K562 (cell line): ENCODE results near the gene ZNF333. TPM values are rescaled to one million over a fixed set of nuclear protein-coding genes. Genes with fewer than 3 reads are reported as not detected.
A peak's percentile ranks its signal among the peaks of the same experiment; 100 is the strongest.

Source experiments
- BCOR ChIP-seq: fragments of 450-650 bp; IDR thresholded peaks from 2 replicates; pipeline ENCODE4 v1.6.1; 2016
- FUS ChIP-seq: fragments of 200-400 bp; formaldehyde crosslinking; optimal IDR thresholded peaks from 2 replicates; pipeline ENCODE3; 2017; ENCODE audit warnings: low read depth, low read length
- MCM5 ChIP-seq: fragments of 450-650 bp; IDR thresholded peaks from 2 replicates; pipeline ENCODE4 v1.6.1; 2016; ENCODE audit warnings: low read depth
- PHF8 ChIP-seq: fragments of 200-600 bp; sonication (generic); IDR thresholded peaks from 2 replicates; pipeline ENCODE4 v1.6.1; 2012; ENCODE audit warnings: mixed run types, mild to moderate bottlenecking, inconsistent platforms, low read length, moderate library complexity, borderline replicate concordance
- SMARCE1 ChIP-seq: fragments of 450-650 bp; IDR thresholded peaks from 2 replicates; pipeline ENCODE4 v1.7.1; 2016; ENCODE audit warnings: mild to moderate bottlenecking
- TBP ChIP-seq: optimal IDR thresholded peaks from 2 replicates; pipeline ENCODE3; 2011; ENCODE audit warnings: low read depth, low read length, improper control_type of control experiment
- ZNF232 ChIP-seq: sonication (generic); formaldehyde crosslinking; IDR thresholded peaks from 2 replicates; pipeline ENCODE4 v1.8.0; 2022; ENCODE audit warnings: mild to moderate bottlenecking, missing genetic modification reagents
- polyA plus RNA-seq, 8 experiments: library from polyadenylated mRNA; depleted of rRNA in 4 of 8; stranded (reverse) in 5 of 8; unstranded in 3 of 8; fragments of >200 nt; fragmentation: Nextera tagmentation in 2 of 8; fragmentation: Illumina TruSeq in 1 of 8; extraction: Ambion mirVana in 2 of 8; extraction: Trizol in 1 of 8; gene quantifications; 2 replicates each; pipeline versions ENCODE4 v1.2.1 to v1.2.3, GENCODE V29; 2011 to 2014; ENCODE audit warnings: inconsistent platforms in 1 of 8, missing spikeins in 1 of 8
- total RNA-seq, 7 experiments: library from RNA; depleted of rRNA in 6 of 7; stranded (reverse); fragments of >200 nt in 6 of 7; fragmentation: Illumina TruSeq in 2 of 7; extraction: Trizol in 2 of 7; gene quantifications; 2 replicates each; pipeline versions ENCODE4 v1.2.1 to v1.2.3, GENCODE V29; 2011 to 2021; ENCODE audit warnings: low replicate concordance in 1 of 7
- TF ChIP-seq, protein P1 (sequence below): fragments of 250-450 bp; sonication (Bioruptor Pico); IDR thresholded peaks from 2 replicates; pipeline ENCODE4 v1.4.0; 2020; ENCODE audit warnings: mild to moderate bottlenecking, moderate library complexity
- TF ChIP-seq, protein P2 (sequence below), 3 experiments: IDR thresholded peaks in 2 of 3; conservative IDR thresholded peaks in 1 of 3; 2 replicates each; pipeline ENCODE4 v1.5.1; 2011 to 2012; ENCODE audit warnings: low read length in 3 of 3, mild to moderate bottlenecking in 3 of 3, control low read depth in 2 of 3, improper control_type of control experiment in 1 of 3, inconsistent platforms in 1 of 3, low read depth in 1 of 3, mixed read lengths in 1 of 3, moderate library complexity in 1 of 3; ENCODE audit not compliant: insufficient read depth in 2 of 3
- TF ChIP-seq, protein P3 (sequence below): fragments of 450-650 bp; IDR thresholded peaks from 2 replicates; pipeline ENCODE4 v1.6.1; 2016; ENCODE audit warnings: mild to moderate bottlenecking, moderate library complexity

ZNF333 gene
- total and polyA plus RNA-seq, 9 of the 15 experiments (the other 6 are each of a cell fraction or from before 2014, with no cell fraction given), result 2.8 to 10.3 (median 6.3) TPM

DNA sequence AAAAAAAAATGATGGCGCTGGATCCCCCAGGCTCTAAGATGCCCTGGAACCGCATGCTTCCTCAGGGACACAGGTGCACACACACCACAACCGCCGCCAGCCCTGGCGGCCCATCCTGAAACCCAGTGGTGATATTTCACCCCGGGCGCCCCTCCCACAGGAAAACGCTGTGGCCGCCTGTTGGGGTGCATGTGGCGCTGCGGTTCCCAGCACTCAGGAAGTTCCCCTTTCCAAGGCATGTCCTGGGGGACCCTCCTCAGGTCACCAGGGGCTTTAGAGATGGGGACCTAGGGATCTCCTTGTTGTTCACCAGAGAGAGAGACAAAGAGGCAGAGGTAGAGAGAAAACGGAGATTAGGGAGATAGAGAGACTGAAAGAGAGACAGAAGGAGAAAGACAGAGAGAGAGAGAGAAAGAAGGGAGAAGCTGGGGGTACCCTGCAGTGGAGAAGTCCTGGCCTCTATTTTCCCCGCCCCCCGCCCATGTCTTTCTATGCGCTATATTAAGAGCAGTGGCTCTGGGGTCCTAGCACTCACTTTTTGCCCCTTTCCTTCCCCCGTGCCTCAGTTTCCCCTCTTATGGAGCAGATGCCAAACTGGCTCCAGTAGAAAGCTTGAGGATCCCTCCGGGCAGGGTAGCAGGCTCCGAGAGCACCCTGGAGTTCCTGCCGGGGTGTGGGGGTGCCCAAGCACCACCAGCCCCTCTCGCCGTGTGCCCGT is 86.2 kb downstream of the ZNF333 start (continued):
- TF ChIP-seq MCM5, result no peak
- 0 out of 2 replicates have a peak, but pooled peaks have one; percentile 7 for TF ChIP-seq ZNF232 (CRISPR knock-in tag)
- peak; percentile 1; the same call in 1 of the 2 replicates for TF ChIP-seq PHF8
- TF ChIP-seq SMARCE1, result peak; percentile 41; the same call in 1 of the 2 replicates
- peak; percentile 50 for TF ChIP-seq TBP
- peak; percentile 85 for TF ChIP-seq BCOR
- TF ChIP-seq, protein P1, sequence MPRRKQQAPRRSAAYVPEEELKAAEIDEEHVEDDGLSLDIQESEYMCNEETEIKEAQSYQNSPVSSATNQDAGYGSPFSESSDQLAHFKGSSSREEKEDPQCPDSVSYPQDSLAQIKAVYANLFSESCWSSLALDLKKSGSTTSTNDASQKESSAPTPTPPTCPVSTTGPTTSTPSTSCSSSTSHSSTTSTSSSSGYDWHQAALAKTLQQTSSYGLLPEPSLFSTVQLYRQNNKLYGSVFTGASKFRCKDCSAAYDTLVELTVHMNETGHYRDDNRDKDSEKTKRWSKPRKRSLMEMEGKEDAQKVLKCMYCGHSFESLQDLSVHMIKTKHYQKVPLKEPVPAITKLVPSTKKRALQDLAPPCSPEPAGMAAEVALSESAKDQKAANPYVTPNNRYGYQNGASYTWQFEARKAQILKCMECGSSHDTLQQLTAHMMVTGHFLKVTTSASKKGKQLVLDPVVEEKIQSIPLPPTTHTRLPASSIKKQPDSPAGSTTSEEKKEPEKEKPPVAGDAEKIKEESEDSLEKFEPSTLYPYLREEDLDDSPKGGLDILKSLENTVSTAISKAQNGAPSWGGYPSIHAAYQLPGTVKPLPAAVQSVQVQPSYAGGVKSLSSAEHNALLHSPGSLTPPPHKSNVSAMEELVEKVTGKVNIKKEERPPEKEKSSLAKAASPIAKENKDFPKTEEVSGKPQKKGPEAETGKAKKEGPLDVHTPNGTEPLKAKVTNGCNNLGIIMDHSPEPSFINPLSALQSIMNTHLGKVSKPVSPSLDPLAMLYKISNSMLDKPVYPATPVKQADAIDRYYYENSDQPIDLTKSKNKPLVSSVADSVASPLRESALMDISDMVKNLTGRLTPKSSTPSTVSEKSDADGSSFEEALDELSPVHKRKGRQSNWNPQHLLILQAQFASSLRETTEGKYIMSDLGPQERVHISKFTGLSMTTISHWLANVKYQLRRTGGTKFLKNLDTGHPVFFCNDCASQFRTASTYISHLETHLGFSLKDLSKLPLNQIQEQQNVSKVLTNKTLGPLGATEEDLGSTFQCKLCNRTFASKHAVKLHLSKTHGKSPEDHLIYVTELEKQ (CRISPR knock-in tag), result no peak
- no peak for TF ChIP-seq FUS
- TF ChIP-seq, protein P2, sequence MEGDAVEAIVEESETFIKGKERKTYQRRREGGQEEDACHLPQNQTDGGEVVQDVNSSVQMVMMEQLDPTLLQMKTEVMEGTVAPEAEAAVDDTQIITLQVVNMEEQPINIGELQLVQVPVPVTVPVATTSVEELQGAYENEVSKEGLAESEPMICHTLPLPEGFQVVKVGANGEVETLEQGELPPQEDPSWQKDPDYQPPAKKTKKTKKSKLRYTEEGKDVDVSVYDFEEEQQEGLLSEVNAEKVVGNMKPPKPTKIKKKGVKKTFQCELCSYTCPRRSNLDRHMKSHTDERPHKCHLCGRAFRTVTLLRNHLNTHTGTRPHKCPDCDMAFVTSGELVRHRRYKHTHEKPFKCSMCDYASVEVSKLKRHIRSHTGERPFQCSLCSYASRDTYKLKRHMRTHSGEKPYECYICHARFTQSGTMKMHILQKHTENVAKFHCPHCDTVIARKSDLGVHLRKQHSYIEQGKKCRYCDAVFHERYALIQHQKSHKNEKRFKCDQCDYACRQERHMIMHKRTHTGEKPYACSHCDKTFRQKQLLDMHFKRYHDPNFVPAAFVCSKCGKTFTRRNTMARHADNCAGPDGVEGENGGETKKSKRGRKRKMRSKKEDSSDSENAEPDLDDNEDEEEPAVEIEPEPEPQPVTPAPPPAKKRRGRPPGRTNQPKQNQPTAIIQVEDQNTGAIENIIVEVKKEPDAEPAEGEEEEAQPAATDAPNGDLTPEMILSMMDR (IDR thresholded peaks at IDR 0.05 in 2 of 3, conservative IDR thresholded peaks at IDR 0.05 in 1 of 3; ENCODE audit: insufficient read depth in 2 of 3, low read depth in 1 of 3, low read length in 3 of 3), result peak; percentile 31 to 34 (median 31); a peak in 4 of 6 replicates
- TF ChIP-seq, protein P3, sequence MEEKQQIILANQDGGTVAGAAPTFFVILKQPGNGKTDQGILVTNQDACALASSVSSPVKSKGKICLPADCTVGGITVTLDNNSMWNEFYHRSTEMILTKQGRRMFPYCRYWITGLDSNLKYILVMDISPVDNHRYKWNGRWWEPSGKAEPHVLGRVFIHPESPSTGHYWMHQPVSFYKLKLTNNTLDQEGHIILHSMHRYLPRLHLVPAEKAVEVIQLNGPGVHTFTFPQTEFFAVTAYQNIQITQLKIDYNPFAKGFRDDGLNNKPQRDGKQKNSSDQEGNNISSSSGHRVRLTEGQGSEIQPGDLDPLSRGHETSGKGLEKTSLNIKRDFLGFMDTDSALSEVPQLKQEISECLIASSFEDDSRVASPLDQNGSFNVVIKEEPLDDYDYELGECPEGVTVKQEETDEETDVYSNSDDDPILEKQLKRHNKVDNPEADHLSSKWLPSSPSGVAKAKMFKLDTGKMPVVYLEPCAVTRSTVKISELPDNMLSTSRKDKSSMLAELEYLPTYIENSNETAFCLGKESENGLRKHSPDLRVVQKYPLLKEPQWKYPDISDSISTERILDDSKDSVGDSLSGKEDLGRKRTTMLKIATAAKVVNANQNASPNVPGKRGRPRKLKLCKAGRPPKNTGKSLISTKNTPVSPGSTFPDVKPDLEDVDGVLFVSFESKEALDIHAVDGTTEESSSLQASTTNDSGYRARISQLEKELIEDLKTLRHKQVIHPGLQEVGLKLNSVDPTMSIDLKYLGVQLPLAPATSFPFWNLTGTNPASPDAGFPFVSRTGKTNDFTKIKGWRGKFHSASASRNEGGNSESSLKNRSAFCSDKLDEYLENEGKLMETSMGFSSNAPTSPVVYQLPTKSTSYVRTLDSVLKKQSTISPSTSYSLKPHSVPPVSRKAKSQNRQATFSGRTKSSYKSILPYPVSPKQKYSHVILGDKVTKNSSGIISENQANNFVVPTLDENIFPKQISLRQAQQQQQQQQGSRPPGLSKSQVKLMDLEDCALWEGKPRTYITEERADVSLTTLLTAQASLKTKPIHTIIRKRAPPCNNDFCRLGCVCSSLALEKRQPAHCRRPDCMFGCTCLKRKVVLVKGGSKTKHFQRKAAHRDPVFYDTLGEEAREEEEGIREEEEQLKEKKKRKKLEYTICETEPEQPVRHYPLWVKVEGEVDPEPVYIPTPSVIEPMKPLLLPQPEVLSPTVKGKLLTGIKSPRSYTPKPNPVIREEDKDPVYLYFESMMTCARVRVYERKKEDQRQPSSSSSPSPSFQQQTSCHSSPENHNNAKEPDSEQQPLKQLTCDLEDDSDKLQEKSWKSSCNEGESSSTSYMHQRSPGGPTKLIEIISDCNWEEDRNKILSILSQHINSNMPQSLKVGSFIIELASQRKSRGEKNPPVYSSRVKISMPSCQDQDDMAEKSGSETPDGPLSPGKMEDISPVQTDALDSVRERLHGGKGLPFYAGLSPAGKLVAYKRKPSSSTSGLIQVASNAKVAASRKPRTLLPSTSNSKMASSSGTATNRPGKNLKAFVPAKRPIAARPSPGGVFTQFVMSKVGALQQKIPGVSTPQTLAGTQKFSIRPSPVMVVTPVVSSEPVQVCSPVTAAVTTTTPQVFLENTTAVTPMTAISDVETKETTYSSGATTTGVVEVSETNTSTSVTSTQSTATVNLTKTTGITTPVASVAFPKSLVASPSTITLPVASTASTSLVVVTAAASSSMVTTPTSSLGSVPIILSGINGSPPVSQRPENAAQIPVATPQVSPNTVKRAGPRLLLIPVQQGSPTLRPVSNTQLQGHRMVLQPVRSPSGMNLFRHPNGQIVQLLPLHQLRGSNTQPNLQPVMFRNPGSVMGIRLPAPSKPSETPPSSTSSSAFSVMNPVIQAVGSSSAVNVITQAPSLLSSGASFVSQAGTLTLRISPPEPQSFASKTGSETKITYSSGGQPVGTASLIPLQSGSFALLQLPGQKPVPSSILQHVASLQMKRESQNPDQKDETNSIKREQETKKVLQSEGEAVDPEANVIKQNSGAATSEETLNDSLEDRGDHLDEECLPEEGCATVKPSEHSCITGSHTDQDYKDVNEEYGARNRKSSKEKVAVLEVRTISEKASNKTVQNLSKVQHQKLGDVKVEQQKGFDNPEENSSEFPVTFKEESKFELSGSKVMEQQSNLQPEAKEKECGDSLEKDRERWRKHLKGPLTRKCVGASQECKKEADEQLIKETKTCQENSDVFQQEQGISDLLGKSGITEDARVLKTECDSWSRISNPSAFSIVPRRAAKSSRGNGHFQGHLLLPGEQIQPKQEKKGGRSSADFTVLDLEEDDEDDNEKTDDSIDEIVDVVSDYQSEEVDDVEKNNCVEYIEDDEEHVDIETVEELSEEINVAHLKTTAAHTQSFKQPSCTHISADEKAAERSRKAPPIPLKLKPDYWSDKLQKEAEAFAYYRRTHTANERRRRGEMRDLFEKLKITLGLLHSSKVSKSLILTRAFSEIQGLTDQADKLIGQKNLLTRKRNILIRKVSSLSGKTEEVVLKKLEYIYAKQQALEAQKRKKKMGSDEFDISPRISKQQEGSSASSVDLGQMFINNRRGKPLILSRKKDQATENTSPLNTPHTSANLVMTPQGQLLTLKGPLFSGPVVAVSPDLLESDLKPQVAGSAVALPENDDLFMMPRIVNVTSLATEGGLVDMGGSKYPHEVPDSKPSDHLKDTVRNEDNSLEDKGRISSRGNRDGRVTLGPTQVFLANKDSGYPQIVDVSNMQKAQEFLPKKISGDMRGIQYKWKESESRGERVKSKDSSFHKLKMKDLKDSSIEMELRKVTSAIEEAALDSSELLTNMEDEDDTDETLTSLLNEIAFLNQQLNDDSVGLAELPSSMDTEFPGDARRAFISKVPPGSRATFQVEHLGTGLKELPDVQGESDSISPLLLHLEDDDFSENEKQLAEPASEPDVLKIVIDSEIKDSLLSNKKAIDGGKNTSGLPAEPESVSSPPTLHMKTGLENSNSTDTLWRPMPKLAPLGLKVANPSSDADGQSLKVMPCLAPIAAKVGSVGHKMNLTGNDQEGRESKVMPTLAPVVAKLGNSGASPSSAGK, result peak; percentile 29; the same call in 1 of the 2 replicates
